K562 (cell line): ENCODE data around the gene TRNAU1AP. TPM values are rescaled to one million over a fixed set of nuclear protein-coding genes. Genes with fewer than 3 reads are reported as not detected.
A peak's percentile ranks its signal among the peaks of the same experiment; 100 is the strongest.

Experiments
- ATAC-seq: fragments of 200-7000 bp; cut with Tn5 transposase; 3 replicates; pipeline ENCODE4 v1.9.1; 2020; ENCODE audit warnings: moderate library complexity
- BruUV-seq: library from RNA; stranded (reverse); fragments of 400-500 nt; replicated peaks from 2 replicates; lab custom pipeline; 2021; lab: Mats Ljungman, UMichigan
- CTCF ChIA-PET: fragments of 300-600 bp; formaldehyde crosslinking; extraction: SDS; loops from one replicate; lab custom pipeline; 2021; ENCODE audit warnings: low intra/inter-chr PET ratio; lab: Yijun Ruan, JAX
- POLR2A ChIA-PET: fragments of 300-600, 350-650 bp; sonication (Branson Sonifier 250); formaldehyde crosslinking; extraction: SDS; loops from one replicate; lab custom pipeline; 2021; ENCODE audit warnings: antibody characterized with exemption, inconsistent platforms; lab: Yijun Ruan, JAX
- DNase-seq, 4 experiments: peaks; one replicate each; pipeline versions ENCODE4 v3.0.0 to v3.0.0-alpha.2; 2011 to 2018; ENCODE audit warnings: low spot score in 3 of 4, mixed read lengths in 3 of 4; ENCODE audit errors: extremely low read depth in 1 of 4
- FAIRE-seq: peaks from 2 replicates; lab custom pipeline; 2011; peaks lifted over from hg19 to GRCh38; lab: Jason Lieb, UNC
- H2AFZ ChIP-seq: 2 replicates; pipeline ENCODE4 v1.6.0; 2011; ENCODE audit warnings: low read depth, low read length, control low read depth, inconsistent platforms
- H3K27ac ChIP-seq: fragments of 200-600 bp; 3 replicates; pipeline ENCODE4 v1.8.0; 2011; ENCODE audit warnings: low read depth, mild to moderate bottlenecking, control low read depth, inconsistent platforms, low read length, moderate library complexity, mixed read lengths; ENCODE audit errors: extremely low read depth
- H3K27me3 ChIP-seq, 2 experiments: fragments of 300-600 bp in 1 of 2; 2 replicates in 1 of 2; 3 replicates in 1 of 2; pipeline versions ENCODE4 v1.6.0 to v1.8.0; 2011; ENCODE audit warnings: inconsistent platforms in 2 of 2, low read length in 2 of 2, mild to moderate bottlenecking in 1 of 2, mixed read lengths in 1 of 2, moderate library complexity in 1 of 2; ENCODE audit not compliant: control insufficient read depth in 2 of 2, insufficient read depth in 2 of 2
- H3K36me3 ChIP-seq: fragments of 300-600 bp; 3 replicates; pipeline ENCODE4 v1.8.0; 2011; ENCODE audit warnings: mild to moderate bottlenecking, low read length, inconsistent platforms; ENCODE audit not compliant: control insufficient read depth, insufficient read depth
- H3K4me1 ChIP-seq, 2 experiments: fragments of 200-600 bp in 1 of 2; replicated peaks in 1 of 2; 2 replicates in 1 of 2; 3 replicates in 1 of 2; pipeline versions ENCODE4 v1.5.1 to v1.8.0; 2011; ENCODE audit warnings: inconsistent platforms in 2 of 2, low read length in 2 of 2, mild to moderate bottlenecking in 1 of 2, mixed read lengths in 1 of 2, moderate library complexity in 1 of 2; ENCODE audit not compliant: control insufficient read depth in 2 of 2, insufficient read depth in 2 of 2
- H3K4me2 ChIP-seq: 2 replicates; pipeline ENCODE4 v1.6.1; 2011; ENCODE audit warnings: low read length, control low read depth, inconsistent platforms, mixed read lengths; ENCODE audit not compliant: insufficient read depth
- H3K4me3 ChIP-seq: fragments of 200-600 bp; sonication (generic), shearing (Covaris generic); 2 replicates; pipeline ENCODE4 v1.5.1; 2016; ENCODE audit warnings: control low read depth, inconsistent platforms
- H3K79me2 ChIP-seq: fragments of 200-600 bp; 3 replicates; pipeline ENCODE4 v1.8.0; 2011; ENCODE audit warnings: low read length, inconsistent platforms; ENCODE audit not compliant: control insufficient read depth, insufficient read depth
- H3K9ac ChIP-seq, 2 experiments: 2 replicates each; pipeline versions ENCODE4 v1.6.0 to v1.6.1; 2011; ENCODE audit warnings: low read depth in 2 of 2, low read length in 2 of 2, control low read depth in 1 of 2, inconsistent platforms in 1 of 2, mild to moderate bottlenecking in 1 of 2, mixed read lengths in 1 of 2; ENCODE audit not compliant: insufficient read depth in 1 of 2
- H3K9me1 ChIP-seq: one replicate; pipeline ENCODE4 v1.6.0; 2011; ENCODE audit warnings: inconsistent platforms, mild to moderate bottlenecking, low read length, moderate library complexity; ENCODE audit not compliant: control insufficient read depth, insufficient read depth
- H3K9me3 ChIP-seq: replicated peaks from 2 replicates; pipeline ENCODE4 v1.5.1; 2011; ENCODE audit warnings: low read depth, low read length, inconsistent platforms; ENCODE audit not compliant: control insufficient read depth, insufficient read depth
- H4K20me1 ChIP-seq: replicated peaks from 2 replicates; pipeline ENCODE4 v1.6.1; 2011; ENCODE audit warnings: low read length, inconsistent platforms, mixed read lengths; ENCODE audit not compliant: control insufficient read depth, insufficient read depth
- ELF4 ChIP-seq: fragments of 450-650 bp; formaldehyde crosslinking; IDR thresholded peaks from 2 replicates; pipeline ENCODE4 v1.4.0; 2022; ENCODE audit warnings: missing genetic modification characterization
- GABPA ChIP-seq: fragments of 200-800 bp; sonication (Bioruptor generic); conservative IDR thresholded peaks from 2 replicates; pipeline ENCODE4 v1.6.1; 2016; ENCODE audit warnings: low read depth, missing genetic modification characterization, missing compliant biosample characterization
- HNRNPH1 ChIP-seq: fragments of 200-400 bp; formaldehyde crosslinking; optimal IDR thresholded peaks from 2 replicates; pipeline ENCODE3; 2017; ENCODE audit warnings: low read depth, mild to moderate bottlenecking, low read length, moderate library complexity
- MCM3 ChIP-seq: fragments of 450-650 bp; IDR thresholded peaks from 2 replicates; pipeline ENCODE4 v1.6.1; 2016
- MED1 ChIP-seq: sonication (generic); formaldehyde crosslinking; IDR thresholded peaks from 2 replicates; pipeline ENCODE4 v1.8.1; 2023; ENCODE audit warnings: missing genetic modification reagents, borderline replicate concordance
- MEF2A ChIP-seq: IDR thresholded peaks from 2 replicates; pipeline ENCODE4 v1.6.1; 2011; ENCODE audit warnings: low read depth, mild to moderate bottlenecking, low read length, moderate library complexity; ENCODE audit not compliant: control insufficient read depth
- PCBP2 ChIP-seq: fragments of 200-400 bp; formaldehyde crosslinking; IDR thresholded peaks from 2 replicates; pipeline ENCODE4 v1.6.1; 2018; ENCODE audit warnings: low read length, low read depth, mild to moderate bottlenecking, moderate library complexity; ENCODE audit not compliant: poor library complexity, severe bottlenecking
- TFAM ChIP-seq: fragments of 250-450 bp; sonication (Bioruptor Pico); conservative IDR thresholded peaks from 2 replicates; pipeline ENCODE4 v1.5.0; 2021; ENCODE audit warnings: mild to moderate bottlenecking, moderate library complexity
- TSC22D4 ChIP-seq: fragments of 450-650 bp; IDR thresholded peaks from 2 replicates; pipeline ENCODE4 v1.6.1; 2016; ENCODE audit warnings: missing genetic modification characterization, missing biosample characterization, control low read depth
- YY1 ChIP-seq, 3 experiments: IDR thresholded peaks; 2 replicates each; pipeline ENCODE4 v1.6.1; 2011; ENCODE audit warnings: low read length in 2 of 3, mild to moderate bottlenecking in 2 of 3, moderate library complexity in 2 of 3, borderline replicate concordance in 1 of 3, control low read depth in 1 of 3, low read depth in 1 of 3; ENCODE audit not compliant: insufficient read depth in 3 of 3, insufficient replicate concordance in 2 of 3, control insufficient read depth in 1 of 3, insufficient read length in 1 of 3; ENCODE audit errors: extremely low read depth in 1 of 3
- ZNF77 ChIP-seq: fragments of 250-450 bp; sonication (Bioruptor Pico); IDR thresholded peaks from 2 replicates; pipeline ENCODE4 v1.5.0; 2020
- WGBS: fragments of 100-300 bp; shearing (Covaris generic); methylation state at CpG from one replicate; pipeline ENCODE4 v1.1.6; 2016; ENCODE audit warnings: low coverage, mixed read lengths; ENCODE audit not compliant: insufficient coverage; ENCODE audit errors: missing lambda C conversion rate; 5-methylcytosine and 5-hydroxymethylcytosine counted together
- in situ Hi-C: fragments of 300-500 bp; cut with MboI; formaldehyde crosslinking; loops from 4 replicates; pipeline ENCODE4 v1.15.0; 2018; ENCODE audit warnings: inconsistent platforms, mixed read lengths
- intact Hi-C: fragments of 100-400 bp; cut with micrococcal nuclease; formaldehyde crosslinking; loops from 2 replicates; pipeline ENCODE4 v1.14.2; 2022
- polyA plus RNA-seq, 8 experiments: library from polyadenylated mRNA; depleted of rRNA in 4 of 8; stranded (reverse) in 5 of 8; unstranded in 3 of 8; fragments of >200 nt; fragmentation: Nextera tagmentation in 2 of 8; fragmentation: Illumina TruSeq in 1 of 8; extraction: Ambion mirVana in 2 of 8; extraction: Trizol in 1 of 8; gene quantifications; 2 replicates each; pipeline versions ENCODE4 v1.2.1 to v1.2.3, GENCODE V29; 2011 to 2014; ENCODE audit warnings: inconsistent platforms in 1 of 8, missing spikeins in 1 of 8
- total RNA-seq, 7 experiments: library from RNA; depleted of rRNA in 6 of 7; stranded (reverse); fragments of >200 nt in 6 of 7; fragmentation: Illumina TruSeq in 2 of 7; extraction: Trizol in 2 of 7; gene quantifications; 2 replicates each; pipeline versions ENCODE4 v1.2.1 to v1.2.3, GENCODE V29; 2011 to 2021; ENCODE audit warnings: low replicate concordance in 1 of 7
- TF ChIP-seq, protein P1 (sequence below), 2 experiments: fragments of 450-650 bp in 1 of 2; IDR thresholded peaks; 2 replicates each; pipeline ENCODE4 v1.6.1; 2011 to 2017; ENCODE audit warnings: low read depth in 2 of 2, antibody characterized with exemption in 1 of 2, borderline replicate concordance in 1 of 2, low read length in 1 of 2, mild to moderate bottlenecking in 1 of 2, mixed read lengths in 1 of 2; ENCODE audit not compliant: control insufficient read depth in 1 of 2
- TF ChIP-seq, protein P2 (sequence below): sonication (generic); formaldehyde crosslinking; IDR thresholded peaks from 2 replicates; pipeline ENCODE4 v1.9.0; 2022; ENCODE audit warnings: mild to moderate bottlenecking, missing genetic modification reagents
- TF ChIP-seq, protein P3 (sequence below): fragments of 250-450 bp; sonication (Bioruptor Pico); IDR thresholded peaks from 2 replicates; pipeline ENCODE4 v1.8.0; 2022; ENCODE audit warnings: inconsistent platforms, mild to moderate bottlenecking, moderate library complexity, borderline replicate concordance

Gene TRNAU1AP
- total and polyA plus RNA-seq, 9 of the 15 experiments (the other 6 are each of a cell fraction or from before 2014, with no cell fraction given), result 34.9 to 110 (median 46.3) TPM

DNA sequence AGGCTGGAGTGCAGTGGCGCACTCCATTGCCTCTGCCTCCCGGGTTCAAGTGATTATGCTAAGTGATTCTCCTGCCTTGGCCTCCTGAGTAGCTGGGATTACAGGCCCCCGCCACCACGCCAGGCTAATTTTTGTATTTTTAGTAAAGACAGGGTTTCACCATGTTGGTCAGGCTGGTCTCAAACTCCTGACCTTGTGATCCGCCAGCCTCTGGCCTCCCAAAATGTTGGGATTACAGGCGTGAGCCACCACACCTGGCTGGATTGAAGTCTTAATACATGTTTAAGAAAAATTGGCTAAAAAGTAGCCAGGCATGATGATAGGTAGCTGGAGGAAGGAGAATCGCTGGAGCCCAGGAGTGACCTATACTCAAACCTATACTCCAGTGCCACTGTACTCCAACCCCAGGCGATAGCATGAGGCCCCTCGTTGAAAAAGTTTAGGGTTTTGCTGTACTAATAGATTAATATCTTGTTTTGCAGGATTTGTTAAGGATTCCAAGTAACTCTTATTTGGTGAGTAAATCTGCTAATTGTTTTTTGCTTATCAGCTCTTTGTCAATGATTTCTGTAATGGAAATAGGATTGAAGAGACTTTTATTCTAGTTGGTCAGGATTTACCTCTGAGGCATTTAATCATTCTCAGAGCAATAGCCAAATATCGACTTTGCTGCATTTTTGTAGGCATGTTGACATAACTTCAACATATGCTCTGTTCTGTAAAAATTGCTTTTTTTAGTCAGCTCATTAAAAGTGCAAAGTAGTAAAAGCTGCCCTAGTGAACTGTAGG is 45.0 kb upstream of the TRNAU1AP start (continued):
- TF ChIP-seq YY1 (IDR thresholded peaks at IDR 0.05; ENCODE audit: borderline replicate concordance in 1 of 3, control insufficient read depth in 1 of 3, extremely low read depth in 1 of 3, insufficient read depth in 3 of 3, insufficient read length in 1 of 3, insufficient replicate concordance in 2 of 3, low read depth in 1 of 3, low read length in 2 of 3) (no peak), MCM3 (no peak)
- TF ChIP-seq, protein P1, sequence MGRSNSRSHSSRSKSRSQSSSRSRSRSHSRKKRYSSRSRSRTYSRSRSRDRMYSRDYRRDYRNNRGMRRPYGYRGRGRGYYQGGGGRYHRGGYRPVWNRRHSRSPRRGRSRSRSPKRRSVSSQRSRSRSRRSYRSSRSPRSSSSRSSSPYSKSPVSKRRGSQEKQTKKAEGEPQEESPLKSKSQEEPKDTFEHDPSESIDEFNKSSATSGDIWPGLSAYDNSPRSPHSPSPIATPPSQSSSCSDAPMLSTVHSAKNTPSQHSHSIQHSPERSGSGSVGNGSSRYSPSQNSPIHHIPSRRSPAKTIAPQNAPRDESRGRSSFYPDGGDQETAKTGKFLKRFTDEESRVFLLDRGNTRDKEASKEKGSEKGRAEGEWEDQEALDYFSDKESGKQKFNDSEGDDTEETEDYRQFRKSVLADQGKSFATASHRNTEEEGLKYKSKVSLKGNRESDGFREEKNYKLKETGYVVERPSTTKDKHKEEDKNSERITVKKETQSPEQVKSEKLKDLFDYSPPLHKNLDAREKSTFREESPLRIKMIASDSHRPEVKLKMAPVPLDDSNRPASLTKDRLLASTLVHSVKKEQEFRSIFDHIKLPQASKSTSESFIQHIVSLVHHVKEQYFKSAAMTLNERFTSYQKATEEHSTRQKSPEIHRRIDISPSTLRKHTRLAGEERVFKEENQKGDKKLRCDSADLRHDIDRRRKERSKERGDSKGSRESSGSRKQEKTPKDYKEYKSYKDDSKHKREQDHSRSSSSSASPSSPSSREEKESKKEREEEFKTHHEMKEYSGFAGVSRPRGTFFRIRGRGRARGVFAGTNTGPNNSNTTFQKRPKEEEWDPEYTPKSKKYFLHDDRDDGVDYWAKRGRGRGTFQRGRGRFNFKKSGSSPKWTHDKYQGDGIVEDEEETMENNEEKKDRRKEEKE (IDR thresholded peaks at IDR 0.05; ENCODE audit: borderline replicate concordance in 1 of 2, control insufficient read depth in 1 of 2, low read depth in 2 of 2, low read length in 1 of 2), result peak in 1 of 2 experiments; percentile 15; a peak in 1 of 4 replicates

DNA sequence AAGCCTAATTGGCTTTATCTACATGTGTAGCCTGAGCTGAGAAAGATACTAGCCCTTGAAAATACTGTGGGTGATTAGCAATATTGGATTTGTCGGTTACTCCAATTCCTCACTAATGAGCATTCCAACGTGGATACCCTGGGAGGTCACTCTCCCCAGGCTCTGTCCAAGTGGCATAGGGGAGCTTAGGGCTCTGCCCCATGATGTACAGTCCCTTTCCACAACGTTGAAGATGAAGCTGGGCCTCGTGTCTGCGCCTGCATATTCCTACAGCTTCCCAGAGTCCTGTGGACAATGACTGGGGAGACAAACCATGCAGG is 44.5 kb upstream of the TRNAU1AP start:
- Histone ChIP-seq H3K4me1 (peaks cover 6 to 19% of the 10 kb centered on the region in 2 experiments; a peak in 3 of 5 replicates), H3K4me2 (peak overlapping the region; percentile 99), H3K9me1 (peaks cover 3% of the 10 kb centered on the region), H3K27ac (peak overlapping the region; percentile 94), H3K79me2 (peaks cover 78% of the 10 kb centered on the region), H3K27me3 (no peaks in the 10 kb centered on the region), H3K4me3 (peak overlapping the region; percentile 87), H4K20me1 (peaks cover 37% of the 10 kb centered on the region), H2AFZ (no peak overlapping the region), H3K9ac (peak overlapping the region; percentile 97 to 100), H3K36me3 (peaks cover 66% of the 10 kb centered on the region), H3K9me3 (no peaks in the 10 kb centered on the region; the same call in 1 of the 2 replicates)
- POLR2A ChIA-PET, result interaction anchor here (0.5 to 13.0 kb wide), 31 partner anchors 11 to 369 kb away, joined by 3 to 201 read pairs (median 9); partner anchors contain the start of genes ATP5IF1, MED18 and RNU11
- peak in 1 of 4 experiments; percentile 60 for DNase-seq
- in situ Hi-C loops (no loop called here), intact Hi-C loops (no loop called here)
- no TSS peak for BruUV-seq
- FAIRE-seq, result no peak
- CTCF ChIA-PET, result no interaction called here
- ATAC-seq, result no peak
- WGBS, result under 1% methylated on average over 5 of the region's 5 CpGs
- no peak for TF ChIP-seq TFAM
- no peak for TF ChIP-seq PCBP2
- TF ChIP-seq HNRNPH1, result no peak
- no peak for TF ChIP-seq TSC22D4
- TF ChIP-seq, protein P2, sequence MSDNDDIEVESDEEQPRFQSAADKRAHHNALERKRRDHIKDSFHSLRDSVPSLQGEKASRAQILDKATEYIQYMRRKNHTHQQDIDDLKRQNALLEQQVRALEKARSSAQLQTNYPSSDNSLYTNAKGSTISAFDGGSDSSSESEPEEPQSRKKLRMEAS (CRISPR knock-in tag), result no peak
- TF ChIP-seq, protein P3, sequence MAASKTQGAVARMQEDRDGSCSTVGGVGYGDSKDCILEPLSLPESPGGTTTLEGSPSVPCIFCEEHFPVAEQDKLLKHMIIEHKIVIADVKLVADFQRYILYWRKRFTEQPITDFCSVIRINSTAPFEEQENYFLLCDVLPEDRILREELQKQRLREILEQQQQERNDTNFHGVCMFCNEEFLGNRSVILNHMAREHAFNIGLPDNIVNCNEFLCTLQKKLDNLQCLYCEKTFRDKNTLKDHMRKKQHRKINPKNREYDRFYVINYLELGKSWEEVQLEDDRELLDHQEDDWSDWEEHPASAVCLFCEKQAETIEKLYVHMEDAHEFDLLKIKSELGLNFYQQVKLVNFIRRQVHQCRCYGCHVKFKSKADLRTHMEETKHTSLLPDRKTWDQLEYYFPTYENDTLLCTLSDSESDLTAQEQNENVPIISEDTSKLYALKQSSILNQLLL (CRISPR knock-in tag), result no peak
- no peak for TF ChIP-seq ELF4 (CRISPR knock-in tag)
- TF ChIP-seq MED1 (CRISPR knock-in tag), result no peak
- peak; percentile 70 for TF ChIP-seq ZNF77 (CRISPR knock-in tag)
- no peak for TF ChIP-seq GABPA
- no peak for TF ChIP-seq MEF2A
